ENCODE data around the gene AIFM2.

DNA sequence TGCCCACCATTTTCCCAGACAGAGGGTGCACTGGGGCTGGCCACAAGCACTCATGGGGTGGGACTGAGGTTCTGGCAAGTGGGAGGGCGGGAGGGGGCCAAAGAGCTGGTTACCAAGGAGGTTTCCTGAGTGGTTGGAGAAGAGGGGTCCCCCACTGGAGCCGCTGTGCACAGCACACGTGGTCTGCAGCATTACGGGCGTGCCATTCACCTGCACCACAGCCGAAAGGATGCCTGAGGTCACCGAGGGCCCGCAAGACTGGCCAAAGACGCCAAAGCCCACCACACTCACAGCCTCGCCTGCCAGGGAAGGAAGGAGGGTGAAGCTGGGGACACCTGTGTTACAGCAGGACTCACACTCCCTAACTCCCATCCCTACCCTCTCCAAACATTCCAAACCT, 9.9 kb upstream of the AIFM2 start:
- TF ChIP-seq POLR2AphosphoS5 (IDR thresholded peaks at IDR 0.05; ENCODE audit: low read depth, low read length) = no peak
- no peak for TF ChIP-seq SIN3A (IDR thresholded peaks at IDR 0.05; ENCODE audit: borderline replicate concordance, insufficient read depth, low read length)
- no peak for TF ChIP-seq TAF1 (IDR thresholded peaks at IDR 0.05; ENCODE audit: borderline replicate concordance, insufficient read depth, low read length)

All from PFSK-1 (cell line).